H1 (cell line): ENCODE results near the gene C12orf42. TPM values are rescaled to one million over a fixed set of nuclear protein-coding genes. Genes with fewer than 3 reads are reported as not detected.

ENCODE experiments used
- polyA plus RNA-seq, 7 experiments: library from polyadenylated mRNA; depleted of rRNA in 3 of 7; stranded (reverse) in 5 of 7; unstranded in 2 of 7; fragments of >200 nt in 5 of 7; fragments of 200-250 nt in 2 of 7; gene quantifications; 1 replicate in 5 of 7; 2 replicates in 1 of 7; 4 replicates in 1 of 7; pipeline versions ENCODE4 v1.2.1 to v1.2.3, GENCODE V29; 2011 to 2013; ENCODE audit warnings: missing spikeins in 2 of 7, mixed read lengths in 2 of 7
- total RNA-seq: library from RNA; stranded (reverse); fragmentation: NEBNext Ultra II Directional; extraction: Animal tissue kit (Norgen Biotek cat#: 25700); gene quantifications from 2 replicates; pipeline ENCODE4 v1.2.1, GENCODE V29; 2021
- TF ChIP-seq, protein P1 (sequence below): fragments of 300-600 bp; sonication (generic); IDR thresholded peaks from 2 replicates; pipeline ENCODE4 v1.7.1; 2012; ENCODE audit warnings: low read length, moderate library complexity, mild to moderate bottlenecking, inconsistent platforms; ENCODE audit not compliant: insufficient replicate concordance
- TF ChIP-seq, protein P2 (sequence below): IDR thresholded peaks from 2 replicates; pipeline ENCODE4 v1.6.1; 2012; ENCODE audit warnings: low read length, inconsistent platforms

C12orf42 gene
- total and polyA plus RNA-seq, 2 of the 8 experiments (the other 6 are each of a cell fraction or from before 2014, with no cell fraction given), result 0.05 TPM; not detected in 1

DNA sequence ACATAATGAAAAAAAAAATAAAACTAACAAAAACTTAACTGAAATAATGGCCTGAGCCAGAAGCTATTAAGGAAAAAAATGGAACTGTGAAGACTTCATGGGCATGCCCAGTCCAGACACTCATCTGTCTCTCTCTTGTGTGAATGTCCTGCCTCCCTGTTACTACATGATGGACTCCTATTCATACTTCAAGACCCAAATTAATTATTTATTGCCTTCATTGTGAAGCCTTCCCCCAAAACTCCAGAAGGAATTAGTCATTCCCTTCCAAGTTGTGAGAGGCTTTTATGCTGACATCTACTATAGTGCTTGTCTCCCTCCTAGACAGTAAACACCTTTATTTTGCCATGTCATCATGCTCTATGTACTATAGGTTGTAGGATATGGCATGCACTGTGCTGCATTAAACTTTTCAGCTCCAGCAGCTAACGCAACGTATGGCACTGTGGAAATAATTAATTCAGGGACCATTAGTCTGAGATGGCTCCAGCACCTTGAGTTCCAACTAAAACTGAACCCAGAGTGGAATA is 25.0 kb upstream of the C12orf42 start (continued):
- TF ChIP-seq, protein P1, sequence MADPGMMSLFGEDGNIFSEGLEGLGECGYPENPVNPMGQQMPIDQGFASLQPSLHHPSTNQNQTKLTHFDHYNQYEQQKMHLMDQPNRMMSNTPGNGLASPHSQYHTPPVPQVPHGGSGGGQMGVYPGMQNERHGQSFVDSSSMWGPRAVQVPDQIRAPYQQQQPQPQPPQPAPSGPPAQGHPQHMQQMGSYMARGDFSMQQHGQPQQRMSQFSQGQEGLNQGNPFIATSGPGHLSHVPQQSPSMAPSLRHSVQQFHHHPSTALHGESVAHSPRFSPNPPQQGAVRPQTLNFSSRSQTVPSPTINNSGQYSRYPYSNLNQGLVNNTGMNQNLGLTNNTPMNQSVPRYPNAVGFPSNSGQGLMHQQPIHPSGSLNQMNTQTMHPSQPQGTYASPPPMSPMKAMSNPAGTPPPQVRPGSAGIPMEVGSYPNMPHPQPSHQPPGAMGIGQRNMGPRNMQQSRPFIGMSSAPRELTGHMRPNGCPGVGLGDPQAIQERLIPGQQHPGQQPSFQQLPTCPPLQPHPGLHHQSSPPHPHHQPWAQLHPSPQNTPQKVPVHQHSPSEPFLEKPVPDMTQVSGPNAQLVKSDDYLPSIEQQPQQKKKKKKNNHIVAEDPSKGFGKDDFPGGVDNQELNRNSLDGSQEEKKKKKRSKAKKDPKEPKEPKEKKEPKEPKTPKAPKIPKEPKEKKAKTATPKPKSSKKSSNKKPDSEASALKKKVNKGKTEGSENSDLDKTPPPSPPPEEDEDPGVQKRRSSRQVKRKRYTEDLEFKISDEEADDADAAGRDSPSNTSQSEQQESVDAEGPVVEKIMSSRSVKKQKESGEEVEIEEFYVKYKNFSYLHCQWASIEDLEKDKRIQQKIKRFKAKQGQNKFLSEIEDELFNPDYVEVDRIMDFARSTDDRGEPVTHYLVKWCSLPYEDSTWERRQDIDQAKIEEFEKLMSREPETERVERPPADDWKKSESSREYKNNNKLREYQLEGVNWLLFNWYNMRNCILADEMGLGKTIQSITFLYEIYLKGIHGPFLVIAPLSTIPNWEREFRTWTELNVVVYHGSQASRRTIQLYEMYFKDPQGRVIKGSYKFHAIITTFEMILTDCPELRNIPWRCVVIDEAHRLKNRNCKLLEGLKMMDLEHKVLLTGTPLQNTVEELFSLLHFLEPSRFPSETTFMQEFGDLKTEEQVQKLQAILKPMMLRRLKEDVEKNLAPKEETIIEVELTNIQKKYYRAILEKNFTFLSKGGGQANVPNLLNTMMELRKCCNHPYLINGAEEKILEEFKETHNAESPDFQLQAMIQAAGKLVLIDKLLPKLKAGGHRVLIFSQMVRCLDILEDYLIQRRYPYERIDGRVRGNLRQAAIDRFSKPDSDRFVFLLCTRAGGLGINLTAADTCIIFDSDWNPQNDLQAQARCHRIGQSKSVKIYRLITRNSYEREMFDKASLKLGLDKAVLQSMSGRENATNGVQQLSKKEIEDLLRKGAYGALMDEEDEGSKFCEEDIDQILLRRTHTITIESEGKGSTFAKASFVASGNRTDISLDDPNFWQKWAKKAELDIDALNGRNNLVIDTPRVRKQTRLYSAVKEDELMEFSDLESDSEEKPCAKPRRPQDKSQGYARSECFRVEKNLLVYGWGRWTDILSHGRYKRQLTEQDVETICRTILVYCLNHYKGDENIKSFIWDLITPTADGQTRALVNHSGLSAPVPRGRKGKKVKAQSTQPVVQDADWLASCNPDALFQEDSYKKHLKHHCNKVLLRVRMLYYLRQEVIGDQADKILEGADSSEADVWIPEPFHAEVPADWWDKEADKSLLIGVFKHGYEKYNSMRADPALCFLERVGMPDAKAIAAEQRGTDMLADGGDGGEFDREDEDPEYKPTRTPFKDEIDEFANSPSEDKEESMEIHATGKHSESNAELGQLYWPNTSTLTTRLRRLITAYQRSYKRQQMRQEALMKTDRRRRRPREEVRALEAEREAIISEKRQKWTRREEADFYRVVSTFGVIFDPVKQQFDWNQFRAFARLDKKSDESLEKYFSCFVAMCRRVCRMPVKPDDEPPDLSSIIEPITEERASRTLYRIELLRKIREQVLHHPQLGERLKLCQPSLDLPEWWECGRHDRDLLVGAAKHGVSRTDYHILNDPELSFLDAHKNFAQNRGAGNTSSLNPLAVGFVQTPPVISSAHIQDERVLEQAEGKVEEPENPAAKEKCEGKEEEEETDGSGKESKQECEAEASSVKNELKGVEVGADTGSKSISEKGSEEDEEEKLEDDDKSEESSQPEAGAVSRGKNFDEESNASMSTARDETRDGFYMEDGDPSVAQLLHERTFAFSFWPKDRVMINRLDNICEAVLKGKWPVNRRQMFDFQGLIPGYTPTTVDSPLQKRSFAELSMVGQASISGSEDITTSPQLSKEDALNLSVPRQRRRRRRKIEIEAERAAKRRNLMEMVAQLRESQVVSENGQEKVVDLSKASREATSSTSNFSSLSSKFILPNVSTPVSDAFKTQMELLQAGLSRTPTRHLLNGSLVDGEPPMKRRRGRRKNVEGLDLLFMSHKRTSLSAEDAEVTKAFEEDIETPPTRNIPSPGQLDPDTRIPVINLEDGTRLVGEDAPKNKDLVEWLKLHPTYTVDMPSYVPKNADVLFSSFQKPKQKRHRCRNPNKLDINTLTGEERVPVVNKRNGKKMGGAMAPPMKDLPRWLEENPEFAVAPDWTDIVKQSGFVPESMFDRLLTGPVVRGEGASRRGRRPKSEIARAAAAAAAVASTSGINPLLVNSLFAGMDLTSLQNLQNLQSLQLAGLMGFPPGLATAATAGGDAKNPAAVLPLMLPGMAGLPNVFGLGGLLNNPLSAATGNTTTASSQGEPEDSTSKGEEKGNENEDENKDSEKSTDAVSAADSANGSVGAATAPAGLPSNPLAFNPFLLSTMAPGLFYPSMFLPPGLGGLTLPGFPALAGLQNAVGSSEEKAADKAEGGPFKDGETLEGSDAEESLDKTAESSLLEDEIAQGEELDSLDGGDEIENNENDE, result no peak
- TF ChIP-seq, protein P2, sequence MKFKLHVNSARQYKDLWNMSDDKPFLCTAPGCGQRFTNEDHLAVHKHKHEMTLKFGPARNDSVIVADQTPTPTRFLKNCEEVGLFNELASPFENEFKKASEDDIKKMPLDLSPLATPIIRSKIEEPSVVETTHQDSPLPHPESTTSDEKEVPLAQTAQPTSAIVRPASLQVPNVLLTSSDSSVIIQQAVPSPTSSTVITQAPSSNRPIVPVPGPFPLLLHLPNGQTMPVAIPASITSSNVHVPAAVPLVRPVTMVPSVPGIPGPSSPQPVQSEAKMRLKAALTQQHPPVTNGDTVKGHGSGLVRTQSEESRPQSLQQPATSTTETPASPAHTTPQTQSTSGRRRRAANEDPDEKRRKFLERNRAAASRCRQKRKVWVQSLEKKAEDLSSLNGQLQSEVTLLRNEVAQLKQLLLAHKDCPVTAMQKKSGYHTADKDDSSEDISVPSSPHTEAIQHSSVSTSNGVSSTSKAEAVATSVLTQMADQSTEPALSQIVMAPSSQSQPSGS, result no peak
